Activated T-cell treated with anti-CD3 and anti-CD28 coated beads, Interleukin-2, amount 50 U/mL, for 24 hours (primary cell): ENCODE data around the gene NRP1.

Experiments used
- DNase-seq: peaks from one replicate; pipeline ENCODE4 v3.0.0-alpha.2; 2020
- H3K27ac Mint-ChIP-seq: 2 replicates; pipeline ENCODE4 v1.8.0; 2020; ENCODE audit warnings: mild to moderate bottlenecking, mixed read lengths
- H3K27me3 Mint-ChIP-seq: 2 replicates; pipeline ENCODE4 v1.8.0; 2020; ENCODE audit warnings: mixed read lengths
- H3K36me3 Mint-ChIP-seq: 2 replicates; pipeline ENCODE4 v1.8.0; 2020; ENCODE audit warnings: low read depth, mixed read lengths
- H3K4me1 Mint-ChIP-seq: 2 replicates; pipeline ENCODE4 v1.8.0; 2020; ENCODE audit warnings: low read depth, mixed read lengths
- H3K4me3 Mint-ChIP-seq: 2 replicates; pipeline ENCODE4 v1.8.0; 2020; ENCODE audit warnings: mild to moderate bottlenecking, moderate library complexity, mixed read lengths
- H3K9me3 Mint-ChIP-seq: 2 replicates; pipeline ENCODE4 v1.8.0; 2020; ENCODE audit warnings: mixed read lengths

NRP1 gene

GRCh38 chr10:33209802-33210201, 124.7 kb downstream of the NRP1 start:
- Mint-ChIP-seq H3K9me3 (peaks cover 6% of the 10 kb centered on the region), H3K27ac (no peak overlapping the region), H3K4me3 (no peak overlapping the region), H3K36me3 (no peaks in the 10 kb centered on the region), H3K4me1 (peaks cover 29% of the 10 kb centered on the region), H3K27me3 (no peaks in the 10 kb centered on the region)
- no peak for DNase-seq

GRCh38 chr10:33208166-33208565, 126.3 kb downstream of the NRP1 start:
- Mint-ChIP-seq H3K27ac (no peak overlapping the region), H3K4me1 (peaks cover 18% of the 10 kb centered on the region), H3K9me3 (no peaks in the 10 kb centered on the region), H3K27me3 (no peaks in the 10 kb centered on the region), H3K36me3 (no peaks in the 10 kb centered on the region), H3K4me3 (no peak overlapping the region)
- no peak for DNase-seq

GRCh38 chr10:33204031-33204430, 130.4 kb downstream of the NRP1 start:
- H3K27ac Mint-ChIP-seq, result no peak overlapping the region
- no peaks in the 10 kb centered on the region for H3K27me3 Mint-ChIP-seq
- no peaks in the 10 kb centered on the region for H3K36me3 Mint-ChIP-seq
- no peak overlapping the region for H3K4me3 Mint-ChIP-seq
- DNase-seq, result no peak
- H3K4me1 Mint-ChIP-seq, result peaks cover 3% of the 10 kb centered on the region
- no peaks in the 10 kb centered on the region for H3K9me3 Mint-ChIP-seq

- Mint-ChIP-seq H3K4me1 (peaks cover 3% of the 10 kb centered on the region), H3K9me3 (no peaks in the 10 kb centered on the region), H3K27ac (no peak overlapping the region), H3K27me3 (peaks cover 5% of the 10 kb centered on the region), H3K4me3 (no peak overlapping the region), H3K36me3 (no peaks in the 10 kb centered on the region)
- no peak for DNase-seq
Observed at GRCh38 chr10:33201971-33202370, 132.5 kb downstream of the NRP1 start.

GRCh38 chr10:33201056-33201780, 133.2 kb downstream of the NRP1 start:
- Mint-ChIP-seq H3K27ac (no peak overlapping the region), H3K27me3 (peaks cover 11% of the 10 kb centered on the region), H3K4me1 (peaks cover 3% of the 10 kb centered on the region), H3K9me3 (no peaks in the 10 kb centered on the region), H3K4me3 (no peak overlapping the region), H3K36me3 (no peaks in the 10 kb centered on the region)
- no peak for DNase-seq

GRCh38 chr10:33199731-33200232, 134.7 kb downstream of the NRP1 start:
- Mint-ChIP-seq H3K9me3 (no peaks in the 10 kb centered on the region), H3K27me3 (peaks cover 14% of the 10 kb centered on the region), H3K4me1 (peaks cover 3% of the 10 kb centered on the region), H3K4me3 (no peak overlapping the region), H3K36me3 (no peaks in the 10 kb centered on the region), H3K27ac (no peak overlapping the region)
- DNase-seq, result no peak

- Mint-ChIP-seq H3K4me3 (no peak overlapping the region), H3K36me3 (no peaks in the 10 kb centered on the region), H3K9me3 (no peaks in the 10 kb centered on the region), H3K27me3 (peaks cover 14% of the 10 kb centered on the region), H3K4me1 (peaks cover 4% of the 10 kb centered on the region), H3K27ac (no peak overlapping the region)
- DNase-seq, result no peak
Observed at GRCh38 chr10:33198610-33199009, 135.9 kb downstream of the NRP1 start.

GRCh38 chr10:33196710-33197491, 137.6 kb downstream of the NRP1 start:
- no peak overlapping the region for H3K4me3 Mint-ChIP-seq
- no peaks in the 10 kb centered on the region for H3K9me3 Mint-ChIP-seq
- no peaks in the 10 kb centered on the region for H3K36me3 Mint-ChIP-seq
- no peak for DNase-seq
- H3K4me1 Mint-ChIP-seq, result peaks cover 10% of the 10 kb centered on the region
- no peak overlapping the region for H3K27ac Mint-ChIP-seq
- H3K27me3 Mint-ChIP-seq, result peaks cover 17% of the 10 kb centered on the region

- H3K9me3 Mint-ChIP-seq, result no peaks in the 10 kb centered on the region
- H3K4me3 Mint-ChIP-seq, result no peak overlapping the region
- no peak for DNase-seq
- H3K27me3 Mint-ChIP-seq, result peaks cover 17% of the 10 kb centered on the region
- H3K36me3 Mint-ChIP-seq, result no peaks in the 10 kb centered on the region
- H3K4me1 Mint-ChIP-seq, result peaks cover 10% of the 10 kb centered on the region
- no peak overlapping the region for H3K27ac Mint-ChIP-seq
Observed at GRCh38 chr10:33196377-33196706, 138.1 kb downstream of the NRP1 start.

- peaks cover 6% of the 10 kb centered on the region for H3K4me1 Mint-ChIP-seq
- no peaks in the 10 kb centered on the region for H3K9me3 Mint-ChIP-seq
- no peak overlapping the region for H3K27ac Mint-ChIP-seq
- H3K36me3 Mint-ChIP-seq, result no peaks in the 10 kb centered on the region
- no peak for DNase-seq
- H3K4me3 Mint-ChIP-seq, result no peak overlapping the region
- peaks cover 17% of the 10 kb centered on the region for H3K27me3 Mint-ChIP-seq
Observed at GRCh38 chr10:33195608-33196376, 138.7 kb downstream of the NRP1 start.

- DNase-seq, result no peak
- Mint-ChIP-seq H3K9me3 (no peaks in the 10 kb centered on the region), H3K27ac (no peak overlapping the region), H3K4me3 (no peak overlapping the region), H3K36me3 (no peaks in the 10 kb centered on the region), H3K4me1 (peaks cover 6% of the 10 kb centered on the region), H3K27me3 (peaks cover 29% of the 10 kb centered on the region)
Observed at GRCh38 chr10:33193701-33194521, 140.6 kb downstream of the NRP1 start.

- H3K9me3 Mint-ChIP-seq, result no peaks in the 10 kb centered on the region
- peaks cover 30% of the 10 kb centered on the region for H3K27me3 Mint-ChIP-seq
- no peaks in the 10 kb centered on the region for H3K36me3 Mint-ChIP-seq
- H3K4me1 Mint-ChIP-seq, result peaks cover 6% of the 10 kb centered on the region
- H3K4me3 Mint-ChIP-seq, result no peak overlapping the region
- H3K27ac Mint-ChIP-seq, result no peak overlapping the region
- peak; percentile 75 for DNase-seq
Observed at GRCh38 chr10:33193057-33193700, 141.3 kb downstream of the NRP1 start.

- no peak overlapping the region for H3K4me3 Mint-ChIP-seq
- H3K9me3 Mint-ChIP-seq, result no peaks in the 10 kb centered on the region
- H3K27ac Mint-ChIP-seq, result no peak overlapping the region
- no peaks in the 10 kb centered on the region for H3K36me3 Mint-ChIP-seq
- peaks cover 6% of the 10 kb centered on the region for H3K4me1 Mint-ChIP-seq
- H3K27me3 Mint-ChIP-seq, result peaks cover 26% of the 10 kb centered on the region
- no peak for DNase-seq
Observed at GRCh38 chr10:33192190-33192589, 142.3 kb downstream of the NRP1 start.

- H3K27ac Mint-ChIP-seq, result no peak overlapping the region
- H3K4me3 Mint-ChIP-seq, result no peak overlapping the region
- H3K36me3 Mint-ChIP-seq, result no peaks in the 10 kb centered on the region
- H3K27me3 Mint-ChIP-seq, result peaks cover 16% of the 10 kb centered on the region
- peaks cover 6% of the 10 kb centered on the region for H3K4me1 Mint-ChIP-seq
- H3K9me3 Mint-ChIP-seq, result no peaks in the 10 kb centered on the region
- DNase-seq, result no peak
Observed at GRCh38 chr10:33190406-33190805, 144.1 kb downstream of the NRP1 start.
